ENCODE results near the gene SLC19A2. TPM values are rescaled to one million over a fixed set of nuclear protein-coding genes. Genes with fewer than 3 reads are reported as not detected.

Gene SLC19A2
- total RNA-seq, 4 donors from 2014 or later: 7.2 to 14.9 (median 10.9) TPM

DNA sequence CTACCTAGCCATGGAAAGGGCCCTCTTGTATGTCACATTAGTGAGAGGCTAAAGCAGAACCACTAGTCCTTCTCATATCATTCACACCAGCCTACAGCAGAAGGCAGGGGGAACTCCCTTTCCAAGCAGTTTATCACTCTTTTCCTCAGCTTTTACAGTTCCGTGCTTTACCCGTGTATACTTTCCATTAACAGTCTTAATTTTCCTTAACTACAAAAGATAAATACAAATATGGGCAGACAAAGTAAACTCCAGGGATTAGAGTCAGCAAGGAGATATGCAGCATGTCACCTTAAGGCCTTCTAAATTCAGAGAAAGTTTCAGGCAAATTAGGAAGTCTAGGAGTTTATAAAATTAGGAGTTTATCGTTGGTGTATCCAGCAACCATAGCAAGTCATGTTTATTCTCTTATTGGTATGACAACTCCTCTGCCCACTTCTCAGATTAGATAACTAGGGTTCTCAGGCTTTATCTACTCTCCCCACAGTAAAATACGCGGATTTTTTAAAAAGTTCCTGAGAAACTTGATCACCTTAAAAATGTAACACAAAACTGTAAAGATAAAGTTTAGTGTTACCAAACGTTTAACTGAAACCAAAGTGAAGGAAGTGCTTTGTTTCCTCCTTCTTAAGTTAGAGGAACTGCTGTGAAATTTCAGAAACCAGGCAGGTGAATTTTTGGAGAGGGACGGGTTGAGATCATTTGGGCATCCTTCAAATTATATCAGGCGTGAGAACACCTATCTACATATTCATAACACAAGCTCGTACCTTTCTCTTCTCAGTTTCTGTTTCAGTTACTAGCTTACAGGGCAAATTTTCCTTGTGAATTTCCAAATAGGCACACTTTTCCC, 42.7 kb upstream of the SLC19A2 start:
- Histone ChIP-seq H3K27me3 (no peaks in the 10 kb centered on the region), H3K4me3 (peak overlapping the region in 2 of 4 donors; percentile 1 to 4), H3K36me3 (no peaks in the 10 kb centered on the region), H3K4me1 (peaks cover 0 to 15% (median 0%) of the 10 kb centered on the region in 4 donors), H3K9me3 (no peaks in the 10 kb centered on the region), H3K27ac (peak overlapping the region in 3 of 4 donors; percentile 49 to 77 (median 62))
- no peak for DNase-seq
- TF ChIP-seq POLR2A (IDR thresholded peaks at IDR 0.05): no peak
- TF ChIP-seq, protein P1, sequence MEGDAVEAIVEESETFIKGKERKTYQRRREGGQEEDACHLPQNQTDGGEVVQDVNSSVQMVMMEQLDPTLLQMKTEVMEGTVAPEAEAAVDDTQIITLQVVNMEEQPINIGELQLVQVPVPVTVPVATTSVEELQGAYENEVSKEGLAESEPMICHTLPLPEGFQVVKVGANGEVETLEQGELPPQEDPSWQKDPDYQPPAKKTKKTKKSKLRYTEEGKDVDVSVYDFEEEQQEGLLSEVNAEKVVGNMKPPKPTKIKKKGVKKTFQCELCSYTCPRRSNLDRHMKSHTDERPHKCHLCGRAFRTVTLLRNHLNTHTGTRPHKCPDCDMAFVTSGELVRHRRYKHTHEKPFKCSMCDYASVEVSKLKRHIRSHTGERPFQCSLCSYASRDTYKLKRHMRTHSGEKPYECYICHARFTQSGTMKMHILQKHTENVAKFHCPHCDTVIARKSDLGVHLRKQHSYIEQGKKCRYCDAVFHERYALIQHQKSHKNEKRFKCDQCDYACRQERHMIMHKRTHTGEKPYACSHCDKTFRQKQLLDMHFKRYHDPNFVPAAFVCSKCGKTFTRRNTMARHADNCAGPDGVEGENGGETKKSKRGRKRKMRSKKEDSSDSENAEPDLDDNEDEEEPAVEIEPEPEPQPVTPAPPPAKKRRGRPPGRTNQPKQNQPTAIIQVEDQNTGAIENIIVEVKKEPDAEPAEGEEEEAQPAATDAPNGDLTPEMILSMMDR (IDR thresholded peaks at IDR 0.05): no peak

DNA sequence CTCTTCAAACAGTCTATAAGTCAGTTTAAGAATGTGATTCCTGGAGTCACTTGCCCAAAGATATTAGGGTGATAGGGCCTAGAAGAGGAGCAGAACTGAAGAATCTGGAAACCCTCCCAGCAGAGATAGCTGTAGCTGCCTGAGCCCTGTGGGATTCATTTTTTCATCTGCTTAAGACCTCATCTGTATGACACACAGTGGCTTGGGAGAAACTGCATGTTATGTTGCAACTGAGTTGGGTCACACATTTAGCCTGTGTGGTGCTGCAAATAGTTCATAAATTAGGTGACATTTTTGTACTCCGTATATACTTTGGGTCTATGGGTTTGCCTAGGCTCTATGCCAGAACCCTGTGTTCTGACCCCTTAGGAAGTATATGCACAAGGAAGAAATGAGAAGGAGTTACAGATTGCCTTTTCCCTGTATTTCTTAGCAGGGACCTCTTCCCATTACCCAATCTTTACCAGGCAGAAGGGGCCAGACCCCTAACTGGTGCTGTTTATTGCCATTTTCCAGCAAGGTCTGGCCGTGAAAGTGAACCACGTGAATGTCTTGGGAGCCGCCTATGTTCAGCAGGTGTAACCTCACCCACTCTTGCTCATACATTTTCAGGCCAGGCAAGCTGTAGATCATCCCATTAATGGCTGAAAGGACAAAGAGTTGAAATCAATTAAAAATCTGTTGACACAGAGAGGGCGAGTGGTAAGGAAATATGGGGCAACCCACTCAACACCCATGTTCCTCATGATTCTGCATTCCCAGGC, 41.9 kb upstream of the SLC19A2 start:
- H3K4me1 ChIP-seq: peaks cover 0 to 15% (median 1%) of the 10 kb centered on the region in 4 donors
- no peaks in the 10 kb centered on the region for H3K36me3 ChIP-seq
- H3K4me3 ChIP-seq: no peak overlapping the region
- no peak for TF ChIP-seq POLR2A (IDR thresholded peaks at IDR 0.05)
- TF ChIP-seq, protein P1 (IDR thresholded peaks at IDR 0.05): peak in 3 of 6 experiments; percentile 17 to 26 (median 19)
- DNase-seq: peak in 1 of 3 donors; percentile 50
- H3K27me3 ChIP-seq: no peaks in the 10 kb centered on the region
- H3K27ac ChIP-seq: peak overlapping the region in 1 of 4 donors; percentile 77
- H3K9me3 ChIP-seq: no peaks in the 10 kb centered on the region

DNA sequence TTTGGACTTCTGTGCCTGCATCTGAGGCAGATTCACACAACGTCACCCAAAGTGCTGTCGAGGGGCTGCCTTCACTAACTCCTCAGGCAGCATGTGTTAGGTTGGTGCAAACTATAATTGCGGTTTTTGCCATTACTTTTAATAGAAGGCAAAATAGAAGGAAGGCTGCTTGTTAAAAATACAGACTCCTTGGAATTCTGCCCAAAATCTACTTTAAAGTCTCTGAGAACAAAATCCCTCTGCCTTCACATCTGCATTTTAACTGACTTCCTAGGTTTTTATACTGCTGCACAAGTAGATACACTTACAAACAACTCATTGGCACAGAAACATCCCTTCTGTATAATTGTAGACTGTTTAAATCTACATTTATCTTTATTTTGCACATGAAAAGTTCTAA, 41.3 kb upstream of the SLC19A2 start:
- no peaks in the 10 kb centered on the region for H3K36me3 ChIP-seq
- TF ChIP-seq POLR2A (IDR thresholded peaks at IDR 0.05): no peak
- TF ChIP-seq, protein P1 (IDR thresholded peaks at IDR 0.05): no peak
- no peaks in the 10 kb centered on the region for H3K9me3 ChIP-seq
- H3K4me1 ChIP-seq: peaks cover 0 to 15% (median 1%) of the 10 kb centered on the region in 4 donors
- H3K27me3 ChIP-seq: no peaks in the 10 kb centered on the region
- no peak for DNase-seq
- no peak overlapping the region for H3K4me3 ChIP-seq
- no peak overlapping the region for H3K27ac ChIP-seq

DNA sequence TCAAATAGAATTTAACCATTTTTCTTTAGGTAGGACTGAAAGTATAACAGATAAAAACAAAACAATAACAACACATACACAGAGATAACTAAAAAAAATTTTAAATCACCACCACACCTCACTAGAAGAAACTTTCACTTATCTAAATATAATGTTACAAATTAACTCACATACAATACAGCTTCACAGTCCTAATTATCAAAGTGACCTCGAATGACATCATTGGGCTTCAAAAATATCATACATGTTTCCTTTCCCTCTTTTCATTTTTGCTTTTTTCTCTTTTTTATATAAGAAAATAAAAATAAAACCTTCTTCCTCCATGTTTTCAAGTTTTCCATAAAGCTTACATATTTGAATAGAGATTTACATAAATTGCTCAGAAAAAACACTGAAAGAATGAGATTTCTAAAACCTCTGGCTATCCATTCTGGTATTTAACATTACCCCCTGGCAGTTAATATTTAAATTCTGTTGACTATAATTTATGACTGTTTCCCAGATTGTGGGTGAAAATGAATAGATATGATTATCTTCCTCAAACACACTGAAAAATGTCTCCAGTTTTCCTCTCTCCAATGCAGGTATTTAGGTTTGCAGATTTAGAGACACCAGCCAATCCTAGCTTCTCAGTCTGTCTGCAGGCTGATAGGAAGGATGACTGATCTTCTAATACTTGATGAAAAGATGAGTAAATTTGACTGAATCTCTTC, 40.5 kb upstream of the SLC19A2 start:
- DNase-seq: no peak
- no peak overlapping the region for H3K27ac ChIP-seq
- no peaks in the 10 kb centered on the region for H3K9me3 ChIP-seq
- peaks cover 0 to 15% (median 1%) of the 10 kb centered on the region in 4 donors for H3K4me1 ChIP-seq
- no peak overlapping the region for H3K4me3 ChIP-seq
- no peak for TF ChIP-seq POLR2A (IDR thresholded peaks at IDR 0.05)
- TF ChIP-seq, protein P1 (IDR thresholded peaks at IDR 0.05): no peak
- no peaks in the 10 kb centered on the region for H3K27me3 ChIP-seq
- H3K36me3 ChIP-seq: no peaks in the 10 kb centered on the region

DNA sequence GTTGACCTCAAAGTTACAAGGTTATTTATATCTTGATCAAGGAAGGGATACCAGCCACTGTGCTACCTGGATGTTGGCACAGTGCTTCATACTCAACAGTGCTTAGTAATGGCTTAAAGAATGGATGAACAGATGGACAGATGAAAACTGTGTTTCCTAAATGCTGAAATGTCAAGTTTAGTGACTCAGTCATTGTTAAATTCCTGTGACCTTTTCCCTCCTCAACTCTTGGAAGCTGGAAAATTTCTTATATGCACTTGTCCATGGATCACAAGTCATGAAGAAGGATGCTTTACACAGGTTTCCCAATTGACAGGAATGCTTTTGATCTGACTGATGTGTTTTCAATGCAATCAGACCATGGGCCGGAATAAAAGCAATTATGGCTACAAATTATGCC, 39.6 kb upstream of the SLC19A2 start:
- TF ChIP-seq, protein P1 (IDR thresholded peaks at IDR 0.05): no peak
- TF ChIP-seq POLR2A (IDR thresholded peaks at IDR 0.05): no peak
- Histone ChIP-seq H3K27me3 (no peaks in the 10 kb centered on the region), H3K4me1 (peaks cover 0 to 15% (median 1%) of the 10 kb centered on the region in 4 donors), H3K9me3 (no peaks in the 10 kb centered on the region), H3K36me3 (no peaks in the 10 kb centered on the region), H3K4me3 (no peak overlapping the region), H3K27ac (no peak overlapping the region)
- no peak for DNase-seq

Measured in Peyer's patch (tissue), 4 donors.